ENCODE results near the gene EXD1.

EXD1 gene

GRCh38 chr15:41231422-41232226, 1.1 kb upstream of the EXD1 start:
- peak; percentile 1 for DNase-seq (ENCODE audit: low read depth)

- no peak for DNase-seq (ENCODE audit: low read depth)
Observed at GRCh38 chr15:41230345-41230649, 260 bp downstream of the EXD1 start.

GRCh38 chr15:41219381-41219780, 11.2 kb downstream of the EXD1 start:
- DNase-seq (ENCODE audit: low read depth), result no peak

DNA sequence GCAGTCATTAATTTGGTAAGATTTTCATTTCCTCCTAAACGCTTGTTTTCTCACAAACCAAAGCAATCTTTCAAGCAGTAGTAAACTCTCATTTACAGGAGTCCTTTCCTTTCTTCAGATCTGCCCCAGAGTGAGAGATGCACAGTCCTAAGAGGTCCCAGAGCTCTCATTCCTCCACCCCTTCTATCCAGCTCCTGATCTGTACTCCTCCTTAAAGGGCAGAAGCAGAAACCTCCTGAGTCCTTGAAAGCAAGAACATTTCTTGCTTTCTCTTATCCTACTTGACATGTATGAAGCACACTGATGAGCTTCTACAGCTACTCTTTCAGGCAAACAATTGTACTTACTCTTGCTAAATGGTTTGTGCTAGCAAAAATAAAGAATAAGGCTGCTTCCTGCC, 11.7 kb downstream of the EXD1 start:
- no peak for DNase-seq (ENCODE audit: low read depth)

DNA sequence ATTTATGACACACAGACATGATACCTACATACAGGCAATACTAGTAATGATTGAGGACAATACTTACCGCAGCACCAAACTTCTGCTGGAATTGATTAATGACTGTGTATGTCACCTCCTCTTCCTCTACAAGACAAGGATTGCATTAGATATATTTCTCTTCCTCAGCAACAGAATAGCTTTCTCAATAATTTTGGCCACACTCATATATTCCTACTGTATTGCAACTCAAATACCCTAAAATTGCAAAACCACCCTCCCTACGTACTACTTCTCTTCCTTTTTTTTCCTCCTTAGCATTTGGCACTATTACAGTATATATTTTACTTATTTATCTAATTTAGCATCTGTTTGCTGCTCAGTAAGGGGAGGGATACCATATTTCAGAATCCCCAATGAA, 14.8 kb downstream of the EXD1 start:
- DNase-seq (ENCODE audit: low read depth), result no peak

DNA sequence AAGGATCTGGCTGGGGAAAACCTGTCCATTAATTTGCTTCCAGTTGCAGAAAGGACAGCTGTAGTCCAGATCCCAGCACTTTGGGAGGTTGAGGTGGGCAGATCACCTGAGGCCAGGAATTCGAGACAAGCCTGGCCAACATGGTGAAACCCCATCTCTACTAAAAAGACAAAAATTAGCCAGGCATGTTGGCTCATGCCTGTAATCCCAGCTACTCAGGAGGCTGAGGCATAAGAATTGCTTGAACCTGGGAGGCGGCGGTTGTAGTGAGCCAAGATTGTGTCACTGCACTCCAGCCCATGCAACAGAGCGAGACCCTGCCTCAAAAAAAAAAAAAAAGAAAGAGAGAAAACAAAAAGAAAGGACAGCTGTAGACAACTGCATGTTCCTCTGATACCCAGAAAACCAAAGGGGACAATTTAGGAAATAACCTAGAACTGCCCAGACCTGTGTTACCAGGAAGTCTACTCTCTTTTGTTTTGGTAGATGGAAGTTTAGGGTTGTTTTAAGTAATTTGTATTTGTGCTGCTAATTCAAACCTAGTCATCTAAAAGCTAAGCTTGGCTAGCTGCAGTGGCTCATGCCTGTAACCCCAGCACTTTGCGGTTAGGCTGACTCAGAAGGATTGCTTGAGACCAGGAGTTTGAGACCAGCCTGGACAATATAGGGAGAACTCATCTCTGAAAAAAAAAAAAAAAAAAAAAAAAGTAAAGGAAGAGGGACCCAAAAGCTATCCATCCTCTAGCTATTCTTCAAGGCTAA, 22.7 kb downstream of the EXD1 start:
- no peak for DNase-seq (ENCODE audit: low read depth)

DNA sequence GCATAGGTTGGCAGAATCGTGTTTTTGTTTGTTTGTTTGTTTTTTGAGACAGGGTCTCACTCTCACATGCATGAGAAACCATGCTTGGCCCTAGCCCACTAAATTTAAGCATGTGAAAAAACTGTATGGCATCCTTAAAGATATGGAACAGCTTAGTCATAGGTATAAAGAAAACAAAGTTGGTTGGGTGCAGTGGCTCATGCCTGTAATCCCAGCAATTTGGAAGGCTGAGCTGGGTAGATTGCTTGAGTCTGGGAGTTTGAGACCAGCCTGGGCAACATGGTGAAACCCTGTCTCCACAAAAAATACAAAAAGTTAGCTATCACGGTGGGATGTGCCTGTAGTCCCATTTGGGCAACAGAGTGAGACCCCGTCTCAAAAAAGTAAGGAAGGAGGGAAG, 25.2 kb downstream of the EXD1 start:
- DNase-seq (ENCODE audit: low read depth), result no peak

- DNase-seq (ENCODE audit: low read depth), result no peak
Observed at GRCh38 chr15:41203395-41203794, 27.2 kb downstream of the EXD1 start.

DNA sequence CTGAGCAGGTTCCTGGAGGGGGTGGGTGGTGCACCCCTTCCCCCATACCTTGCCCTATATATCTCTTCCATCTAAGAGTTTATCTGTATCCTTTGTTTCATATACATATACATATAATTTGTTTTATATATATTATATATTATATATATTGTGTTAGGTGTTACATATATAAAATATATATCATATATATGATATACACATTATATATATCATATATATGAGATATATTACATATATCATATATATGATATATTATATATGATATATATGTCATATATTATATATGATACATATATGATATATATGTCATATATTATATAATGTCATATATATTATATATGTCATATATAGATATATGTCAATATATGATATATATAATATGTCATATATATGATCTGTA, 31.1 kb downstream of the EXD1 start:
- DNase-seq (ENCODE audit: low read depth), result no peak

DNA sequence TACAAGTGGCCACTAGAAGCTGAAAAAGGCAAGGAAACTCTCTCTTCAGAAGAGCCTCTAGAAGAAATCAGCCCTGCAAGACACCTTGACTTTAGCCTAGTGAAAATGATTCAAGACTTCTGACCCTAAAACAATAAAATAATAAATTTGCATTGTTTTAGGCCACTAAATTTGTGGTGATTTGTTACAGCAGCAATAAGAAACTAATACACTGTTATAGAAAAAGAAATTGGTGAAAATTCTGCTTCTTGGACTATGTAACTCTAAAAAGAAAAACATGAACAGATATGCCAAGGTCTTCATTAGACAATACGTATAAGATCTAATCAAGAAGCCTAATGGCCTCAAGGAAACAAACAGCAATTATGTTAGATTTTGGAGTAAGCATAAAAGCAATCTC, 36.1 kb downstream of the EXD1 start:
- DNase-seq (ENCODE audit: low read depth), result no peak

DNA sequence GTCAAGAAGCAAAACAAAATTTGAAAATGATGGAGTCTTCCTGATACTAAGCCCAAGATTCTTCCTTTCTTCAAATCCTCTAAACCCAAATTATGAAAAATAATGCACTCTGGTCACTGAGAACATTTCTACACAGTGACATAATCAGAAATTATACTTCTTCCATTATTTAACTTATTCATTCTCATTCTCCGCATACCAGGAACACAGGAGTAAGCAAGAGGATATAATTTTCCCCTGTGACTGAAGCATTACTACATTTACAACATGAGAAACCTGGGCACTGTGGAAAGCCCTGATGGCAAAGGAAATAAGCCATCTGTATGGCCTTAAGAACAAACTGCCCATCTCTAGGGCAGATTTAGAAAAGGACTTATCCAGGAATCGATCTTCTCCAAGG, 47.0 kb downstream of the EXD1 start:
- DNase-seq (ENCODE audit: low read depth), result no peak

- no peak for DNase-seq (ENCODE audit: low read depth)
Observed at GRCh38 chr15:41182266-41182665, 48.3 kb downstream of the EXD1 start.

DNA sequence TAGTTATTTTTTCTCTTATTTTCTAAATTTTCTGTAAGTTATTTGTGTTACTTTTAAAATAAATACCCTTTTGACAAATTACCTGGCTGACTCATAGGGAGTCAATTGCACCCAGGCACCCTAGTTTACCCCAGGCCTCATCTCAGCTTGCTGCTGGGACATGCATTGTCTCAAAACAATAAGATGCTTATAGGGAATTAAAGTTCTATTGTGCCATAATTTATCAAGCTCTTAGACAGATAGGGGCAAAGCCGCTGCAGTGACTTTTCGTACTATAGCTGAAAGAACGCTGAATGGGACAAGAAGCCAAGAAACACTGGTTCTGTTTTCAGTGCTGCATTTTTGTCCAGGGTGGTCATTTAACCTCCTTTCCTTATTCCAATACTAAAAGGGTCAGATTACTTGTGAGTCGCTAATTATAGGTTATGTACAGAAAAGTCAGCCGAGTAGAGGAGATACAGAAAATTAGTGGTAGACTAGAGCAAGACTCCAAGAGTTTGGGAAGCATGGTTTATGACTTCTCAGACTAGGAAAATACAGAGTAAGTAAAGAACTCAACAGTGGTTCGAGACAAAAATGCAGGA, 50.3 kb downstream of the EXD1 start:
- DNase-seq (ENCODE audit: low read depth), result no peak

GRCh38 chr15:41169781-41170180, 60.8 kb downstream of the EXD1 start:
- DNase-seq (ENCODE audit: low read depth), result no peak

DNA sequence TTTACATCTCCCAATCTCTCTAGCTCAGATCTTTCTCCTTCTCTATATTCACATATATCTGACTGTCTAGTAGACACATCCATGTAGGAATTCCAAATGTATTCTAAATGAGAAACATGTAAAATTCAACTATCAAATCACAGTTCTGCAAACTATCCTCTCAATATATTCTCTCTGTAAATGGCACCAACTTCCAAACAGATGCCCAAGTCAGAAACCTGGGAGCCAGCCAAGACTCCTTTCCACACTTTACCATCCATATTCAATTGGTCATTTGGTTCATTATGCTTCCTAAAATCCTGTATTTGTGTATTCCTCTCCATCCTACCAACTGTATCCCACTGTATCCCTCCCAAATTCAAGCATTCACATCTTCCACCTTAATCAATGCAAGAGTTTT, 61.5 kb downstream of the EXD1 start:
- DNase-seq (ENCODE audit: low read depth), result no peak

DNA sequence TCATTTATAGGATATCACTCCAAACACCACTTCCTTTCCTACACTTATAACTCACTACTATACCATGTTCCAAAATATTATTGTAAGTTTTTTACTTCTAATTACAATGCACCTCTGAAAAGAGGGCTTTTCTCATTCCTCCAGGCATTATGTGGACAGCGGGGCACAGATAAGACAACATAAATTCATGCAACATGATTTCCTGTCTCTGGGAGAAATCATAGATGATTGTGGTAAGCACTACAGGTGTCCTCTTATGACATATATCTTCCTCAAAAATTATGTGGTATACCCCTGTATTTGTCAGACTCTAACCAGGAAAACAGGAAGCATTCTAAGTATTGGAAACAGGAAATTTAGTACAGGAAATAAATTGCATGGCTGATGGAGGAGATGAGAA, 68.8 kb downstream of the EXD1 start:
- no peak for DNase-seq (ENCODE audit: low read depth)

GRCh38 chr15:41161336-41161735, 69.2 kb downstream of the EXD1 start:
- DNase-seq (ENCODE audit: low read depth), result no peak

DNA sequence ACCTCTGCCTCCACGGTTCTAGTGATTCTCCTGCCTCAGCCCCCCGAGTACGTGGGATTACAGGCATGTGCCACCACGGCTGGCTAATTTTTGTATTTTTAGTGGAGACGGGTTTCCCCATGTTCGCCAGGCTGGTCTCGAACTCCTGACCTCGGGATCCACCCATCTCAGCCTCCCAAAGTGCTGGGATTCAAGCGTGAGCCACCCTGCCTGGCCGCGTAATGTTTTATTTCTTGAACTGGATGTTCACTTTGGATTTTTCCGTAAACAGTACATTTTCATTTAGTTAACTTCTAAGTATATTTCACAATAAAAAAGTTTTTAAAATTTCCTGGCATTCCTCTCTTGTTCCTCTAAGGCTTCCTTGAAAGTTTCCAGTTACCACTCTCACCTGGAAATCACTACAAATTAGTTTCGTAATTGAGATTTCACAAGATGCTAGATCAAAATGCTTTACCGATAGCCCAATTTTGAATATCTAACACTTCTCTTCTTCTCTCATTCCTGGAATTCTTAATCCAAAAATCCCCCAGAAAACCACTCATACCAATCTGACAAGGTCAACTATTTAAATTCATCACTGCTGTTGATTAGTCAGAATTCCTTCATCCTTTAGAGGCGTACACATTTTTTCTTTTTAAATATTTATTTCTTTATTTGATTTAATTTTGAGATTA, 69.8 kb downstream of the EXD1 start:
- DNase-seq (ENCODE audit: low read depth), result no peak

DNA sequence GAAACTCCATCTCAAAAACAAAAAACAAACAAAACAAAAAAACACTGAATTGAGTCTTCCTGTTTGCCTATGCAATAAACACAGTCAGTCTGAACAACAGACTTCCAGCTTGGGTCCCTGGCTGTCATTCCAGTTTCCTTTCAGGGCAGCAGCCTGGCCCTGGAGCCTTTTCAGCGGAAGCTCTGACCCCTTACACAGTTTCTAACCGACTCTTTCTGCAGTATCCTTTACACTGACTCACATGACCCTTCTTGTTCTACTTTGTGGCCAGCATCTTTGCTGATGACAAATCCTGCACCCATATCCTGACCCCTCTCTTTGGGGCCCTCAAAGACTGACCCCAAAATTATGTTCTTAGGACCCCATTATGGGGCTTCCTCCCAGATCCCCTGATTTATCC, 76.1 kb downstream of the EXD1 start:
- DNase-seq (ENCODE audit: low read depth), result no peak

DNA sequence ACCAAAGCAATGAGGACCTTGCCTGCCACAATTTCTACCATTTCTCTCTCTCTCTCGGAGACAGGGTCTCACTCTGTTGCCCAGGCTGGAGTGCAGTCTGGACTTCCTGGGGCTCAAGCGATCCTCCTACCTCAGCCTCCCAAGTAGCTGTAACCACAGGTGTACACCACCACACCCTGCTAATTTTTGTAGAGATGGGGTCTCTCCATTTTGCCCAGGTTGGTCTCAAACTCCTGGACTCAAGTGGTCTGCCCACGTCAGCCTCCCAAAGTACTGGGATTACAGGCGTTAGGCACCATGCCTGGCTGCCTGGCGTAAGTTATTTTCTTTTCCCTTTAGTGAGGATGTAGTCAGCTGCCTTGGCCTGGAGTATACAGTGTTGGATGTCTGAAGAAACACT, 76.8 kb downstream of the EXD1 start:
- DNase-seq (ENCODE audit: low read depth), result no peak

DNA sequence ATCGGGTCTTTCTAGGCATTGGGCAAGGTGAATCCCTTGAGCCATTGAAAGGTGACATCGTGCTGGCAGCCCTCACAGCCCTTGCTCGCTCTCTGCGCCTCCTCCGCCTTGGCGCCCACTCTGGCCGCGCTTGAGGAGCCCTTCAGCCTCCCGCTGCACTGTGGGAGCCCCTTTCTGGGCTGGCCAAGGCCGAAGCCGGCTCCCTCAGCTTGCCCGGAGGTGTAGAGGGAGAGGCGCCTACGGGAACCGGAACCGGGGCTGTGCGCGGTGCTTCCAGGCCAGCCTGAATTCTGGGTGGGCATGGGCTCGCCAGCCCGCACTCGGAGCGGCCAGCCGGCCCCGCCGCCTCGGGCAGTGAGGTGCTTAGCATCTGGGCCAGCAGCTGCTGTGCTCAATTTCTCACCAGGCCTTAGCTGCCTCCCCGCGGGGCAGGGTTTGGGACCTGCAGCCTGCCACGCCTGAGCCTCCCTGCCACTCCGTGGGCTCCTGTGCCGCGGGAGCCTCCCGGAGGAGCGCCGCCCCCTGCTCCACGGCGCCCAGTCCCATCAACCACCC, 79.0 kb downstream of the EXD1 start:
- DNase-seq (ENCODE audit: low read depth), result no peak

DNA sequence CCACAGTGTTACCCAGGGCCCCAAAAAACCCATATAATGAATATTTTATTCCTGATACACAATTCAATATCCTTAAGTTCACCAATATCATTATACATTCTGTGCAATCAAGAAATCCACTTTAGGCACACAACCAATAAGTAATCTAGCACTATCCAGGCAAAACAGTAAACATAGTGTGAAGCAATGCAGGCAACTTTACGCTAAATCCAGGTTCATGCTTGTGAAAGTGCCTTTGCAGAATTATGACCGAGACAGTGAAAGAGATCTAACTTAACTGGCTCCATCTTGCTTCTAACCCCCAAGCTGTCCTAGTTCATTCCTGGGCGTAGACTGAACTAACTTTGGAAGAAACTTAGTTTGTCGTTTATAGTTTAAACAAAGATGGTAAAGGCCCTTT, 80.3 kb downstream of the EXD1 start:
- no peak for DNase-seq (ENCODE audit: low read depth)

- DNase-seq (ENCODE audit: low read depth), result no peak
Observed at GRCh38 chr15:41148065-41148464, 82.5 kb downstream of the EXD1 start.
